ENCODE results near the gene CYB561D2. TPM values are rescaled to one million over a fixed set of nuclear protein-coding genes. Genes with fewer than 3 reads are reported as not detected.

Gene CYB561D2
- polyA plus RNA-seq, 1 donor (not counting 4 experiments of a cell fraction or from before 2014, with no cell fraction given): 12.3 TPM

GRCh38 chr3:50314342-50314741, 36.3 kb upstream of the CYB561D2 start:
- Histone ChIP-seq H3K9ac (ENCODE audit: control insufficient read depth, extremely low read depth, insufficient read depth, low read length) (no peak overlapping the region), H3K36me3 (ENCODE audit: control insufficient read depth in 2 of 2, extremely low read depth in 1 of 2, insufficient read depth in 2 of 2, low read length in 2 of 2) (peaks cover 11 to 20% of the 10 kb centered on the region in 2 experiments), H3K9me3 (ENCODE audit: control insufficient read depth, low read depth, low read length) (no peaks in the 10 kb centered on the region), H3K79me2 (ENCODE audit: control insufficient read depth, insufficient read depth, low read length) (peaks cover 19% of the 10 kb centered on the region), H3K9me1 (ENCODE audit: control insufficient read depth, extremely low read depth, insufficient read depth, low read length) (peaks cover 7% of the 10 kb centered on the region), H3K4me1 (ENCODE audit: control insufficient read depth, extremely low read depth, insufficient read depth, low read length) (peaks cover 45% of the 10 kb centered on the region), H3K4me3 (ENCODE audit: control insufficient read depth in 2 of 3, extremely low read depth in 1 of 3, insufficient read depth in 2 of 3, low read depth in 1 of 3, low read length in 3 of 3) (no peak overlapping the region), H2AFZ (ENCODE audit: control insufficient read depth, low read length) (no peak overlapping the region), H3K27ac (ENCODE audit: control insufficient read depth, insufficient read depth, low read length) (no peak overlapping the region), H4K20me1 (ENCODE audit: control insufficient read depth, extremely low read depth, insufficient read depth, low read length) (no peaks in the 10 kb centered on the region), H3K4me2 (ENCODE audit: control insufficient read depth, extremely low read depth, insufficient read depth, low read depth, low read length) (no peak overlapping the region), H3K27me3 (ENCODE audit: control insufficient read depth, extremely low read depth, insufficient read depth, low read length) (no peaks in the 10 kb centered on the region)
- DNase-seq (ENCODE audit: low read depth, low spot score) (no peak), FAIRE-seq (no peak)
- TF ChIP-seq EZH2 (IDR thresholded peaks at IDR 0.05; ENCODE audit: low read length): no peak
- TF ChIP-seq CTCF (optimal IDR thresholded peaks at IDR 0.05 in 1 of 3, IDR thresholded peaks at IDR 0.05 in 1 of 3, conservative IDR thresholded peaks at IDR 0.05 in 1 of 3; ENCODE audit: extremely low read depth in 1 of 3, insufficient read depth in 2 of 3, low read length in 3 of 3): no peak
- dilution Hi-C loops (cut with MboI; ENCODE audit: extremely low pct_ligation_motif_present, low sequenced_read_pairs): no loop called here

- no peak overlapping the region for H2AFZ ChIP-seq (ENCODE audit: control insufficient read depth, low read length)
- dilution Hi-C loops (cut with MboI; ENCODE audit: extremely low pct_ligation_motif_present, low sequenced_read_pairs): no loop called here
- H3K4me2 ChIP-seq (ENCODE audit: control insufficient read depth, extremely low read depth, insufficient read depth, low read depth, low read length): no peak overlapping the region
These were observed 35.8 kb upstream of the CYB561D2 start for GRCh38 chr3:50314816-50315215.

More at GRCh38 chr3:50314816-50315215, 35.8 kb upstream of the CYB561D2 start:
- H3K9me1 ChIP-seq (ENCODE audit: control insufficient read depth, extremely low read depth, insufficient read depth, low read length): peaks cover 7% of the 10 kb centered on the region
- H3K4me3 ChIP-seq (ENCODE audit: control insufficient read depth in 2 of 3, extremely low read depth in 1 of 3, insufficient read depth in 2 of 3, low read depth in 1 of 3, low read length in 3 of 3): no peak overlapping the region
- H3K79me2 ChIP-seq (ENCODE audit: control insufficient read depth, insufficient read depth, low read length): peaks cover 24% of the 10 kb centered on the region
- H3K27me3 ChIP-seq (ENCODE audit: control insufficient read depth, extremely low read depth, insufficient read depth, low read length): no peaks in the 10 kb centered on the region
- TF ChIP-seq CTCF (optimal IDR thresholded peaks at IDR 0.05 in 1 of 3, IDR thresholded peaks at IDR 0.05 in 1 of 3, conservative IDR thresholded peaks at IDR 0.05 in 1 of 3; ENCODE audit: extremely low read depth in 1 of 3, insufficient read depth in 2 of 3, low read length in 3 of 3) (no peak), EZH2 (IDR thresholded peaks at IDR 0.05; ENCODE audit: low read length) (no peak)
- peaks cover 12 to 25% of the 10 kb centered on the region in 2 experiments for H3K36me3 ChIP-seq (ENCODE audit: control insufficient read depth in 2 of 2, extremely low read depth in 1 of 2, insufficient read depth in 2 of 2, low read length in 2 of 2)
- H3K9ac ChIP-seq (ENCODE audit: control insufficient read depth, extremely low read depth, insufficient read depth, low read length): no peak overlapping the region
- no peak for DNase-seq (ENCODE audit: low read depth, low spot score)
- FAIRE-seq: no peak
- H3K4me1 ChIP-seq (ENCODE audit: control insufficient read depth, extremely low read depth, insufficient read depth, low read length): peaks cover 42% of the 10 kb centered on the region
- H3K9me3 ChIP-seq (ENCODE audit: control insufficient read depth, low read depth, low read length): no peaks in the 10 kb centered on the region
- H3K27ac ChIP-seq (ENCODE audit: control insufficient read depth, insufficient read depth, low read length): no peak overlapping the region
- H4K20me1 ChIP-seq (ENCODE audit: control insufficient read depth, extremely low read depth, insufficient read depth, low read length): no peaks in the 10 kb centered on the region
